ENCODE results near the gene PRKCA.

PRKCA gene

GRCh38 chr17:66549731-66550207 is 247.4 kb downstream of the PRKCA start:
- no peak for DNase-seq

DNA sequence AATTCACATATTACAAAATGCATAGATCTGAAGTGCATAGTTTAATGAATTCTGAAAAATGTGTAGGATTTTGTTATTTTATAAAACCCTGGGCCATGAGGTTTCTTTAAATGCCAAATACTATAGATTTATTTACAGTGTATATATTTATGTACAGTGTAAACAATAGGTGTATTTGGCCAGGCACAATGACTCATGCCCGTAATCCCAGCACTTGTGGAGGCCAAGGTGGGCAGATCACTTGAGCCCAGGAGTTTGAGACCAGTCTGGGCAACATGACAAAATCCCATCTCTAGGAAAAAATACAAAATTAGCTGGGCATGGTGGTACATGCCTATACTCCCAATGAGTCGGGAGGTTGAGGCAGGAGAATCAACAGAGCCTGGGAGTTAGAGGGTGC is 249.4 kb downstream of the PRKCA start:
- no peak for DNase-seq

- DNase-seq: no peak
Observed at GRCh38 chr17:66552371-66552770, 250.0 kb downstream of the PRKCA start.

- DNase-seq: no peak
Observed at GRCh38 chr17:66555605-66556004, 253.2 kb downstream of the PRKCA start.

GRCh38 chr17:66557200-66557599 is 254.8 kb downstream of the PRKCA start:
- DNase-seq: no peak

DNA sequence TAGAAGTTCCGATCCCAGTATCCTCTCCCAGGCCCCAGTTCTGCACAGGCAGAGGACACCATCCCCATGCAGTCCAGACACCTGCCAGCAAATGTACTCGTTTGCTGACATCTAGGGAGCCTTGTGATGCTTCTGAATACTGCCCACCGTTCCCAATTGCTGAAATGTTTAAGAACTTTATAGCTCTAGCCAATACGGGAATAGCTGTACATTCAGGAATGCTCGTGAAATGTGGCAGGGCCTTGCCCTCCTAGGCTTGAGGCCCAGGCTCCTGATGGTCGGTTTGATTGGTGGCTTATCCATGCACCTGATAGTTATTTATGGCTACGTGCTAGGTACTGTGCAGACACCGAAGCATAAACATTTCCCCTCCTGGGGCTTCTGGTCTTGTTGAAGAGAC is 255.5 kb downstream of the PRKCA start:
- no peak for DNase-seq

DNA sequence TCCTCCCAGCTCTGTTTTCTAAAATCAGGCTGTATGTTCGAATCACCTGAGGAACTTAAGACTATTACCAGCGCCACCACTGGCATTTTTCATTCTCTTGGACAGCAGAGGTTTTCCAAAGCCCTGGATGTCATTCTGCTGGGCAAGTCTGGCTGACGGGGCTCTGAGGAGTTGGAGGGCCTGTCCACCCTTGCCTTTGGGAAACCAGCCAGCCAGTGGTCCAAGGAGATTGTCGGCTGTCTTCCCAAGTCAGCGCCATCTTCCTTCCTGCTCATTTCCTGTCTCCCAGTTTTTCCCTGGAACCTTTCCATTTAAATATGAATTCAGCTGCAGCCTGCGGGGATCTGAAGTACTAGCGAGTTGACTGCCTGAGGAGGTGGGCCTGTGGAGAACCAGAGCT is 258.3 kb downstream of the PRKCA start:
- DNase-seq: no peak

- no peak for DNase-seq
Observed at GRCh38 chr17:66562119-66562518, 259.7 kb downstream of the PRKCA start.

GRCh38 chr17:66564992-66565465 is 262.6 kb downstream of the PRKCA start:
- no peak for DNase-seq

DNA sequence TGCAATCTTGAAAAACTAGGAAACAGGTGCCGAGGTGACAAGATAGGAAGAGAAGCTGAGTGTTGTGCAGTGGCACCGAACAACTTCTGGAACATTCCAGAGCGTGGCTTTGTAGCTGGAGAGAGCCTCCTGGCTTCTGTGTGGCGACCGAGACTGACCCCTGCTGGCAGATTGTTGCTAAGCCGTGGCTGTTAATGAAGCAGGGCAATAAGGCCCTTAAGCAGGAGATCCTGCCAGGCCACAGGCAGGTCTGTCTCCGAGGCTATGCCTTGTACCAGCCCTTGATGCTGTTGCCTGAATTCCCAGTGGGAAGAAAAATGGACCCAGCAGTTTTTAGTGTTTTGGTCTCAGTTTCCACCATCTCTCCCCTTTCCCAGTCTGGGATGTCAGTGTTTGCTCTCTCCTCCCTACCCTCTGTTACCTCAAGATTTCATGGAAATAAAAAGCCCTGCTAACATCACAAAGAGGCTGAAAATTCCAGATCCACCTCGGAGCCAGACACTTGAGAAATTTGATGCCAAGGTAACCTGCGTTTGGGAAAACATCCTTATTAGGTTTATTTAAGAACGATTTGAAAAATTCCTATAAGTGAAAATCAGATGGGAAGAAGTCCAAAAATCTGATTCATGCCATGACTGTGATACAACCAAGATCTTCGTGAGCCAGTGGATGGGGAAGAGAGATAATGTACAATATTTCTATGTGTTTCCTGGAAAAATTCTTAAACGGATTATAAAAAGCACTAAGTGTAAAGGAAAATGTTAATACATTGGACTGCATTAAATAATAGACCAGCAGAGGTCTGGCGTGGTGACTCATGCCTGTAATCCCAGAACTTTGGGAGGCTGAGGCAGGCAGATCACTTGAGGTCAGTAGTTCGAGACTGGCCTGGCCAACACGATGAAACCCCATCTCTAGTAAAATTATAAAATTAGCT is 265.1 kb downstream of the PRKCA start:
- peak; percentile 76 for DNase-seq

GRCh38 chr17:66569572-66569971 is 267.2 kb downstream of the PRKCA start:
- DNase-seq: no peak

DNA sequence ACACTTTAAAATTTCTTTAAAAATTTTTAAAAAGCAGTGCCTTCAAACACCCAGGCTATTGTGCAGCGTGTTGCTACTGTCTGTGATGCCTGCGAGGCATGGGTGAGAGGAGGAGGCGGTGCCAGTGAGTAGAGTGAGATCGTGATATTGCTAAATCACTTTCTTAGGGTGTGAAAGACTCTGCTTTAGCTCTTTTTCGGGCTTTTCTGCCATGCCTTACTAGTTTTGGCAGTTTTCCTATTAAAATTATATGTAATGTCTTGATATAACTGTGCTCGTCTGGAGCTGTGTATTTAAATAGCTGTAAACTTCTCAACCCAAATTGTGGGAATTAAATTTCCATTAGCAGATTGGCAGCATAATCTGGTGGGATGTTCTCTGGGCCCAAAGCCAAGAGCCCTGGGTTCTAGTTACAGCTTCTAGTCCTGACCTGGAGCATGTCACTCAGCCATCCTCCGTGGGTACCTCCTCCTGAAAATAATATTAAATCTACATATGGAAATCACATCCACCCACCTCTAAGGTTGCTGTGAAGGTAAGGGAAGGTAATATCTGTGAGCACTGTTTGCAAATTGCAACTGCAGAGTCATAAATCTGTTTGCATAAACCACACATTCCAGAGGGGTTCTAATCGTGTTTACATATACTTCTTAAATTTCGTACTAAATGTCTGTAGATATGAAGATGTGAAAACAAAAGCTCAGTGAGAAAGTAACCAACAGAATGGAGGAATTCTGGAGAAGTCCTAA is 268.2 kb downstream of the PRKCA start:
- DNase-seq: no peak

DNA sequence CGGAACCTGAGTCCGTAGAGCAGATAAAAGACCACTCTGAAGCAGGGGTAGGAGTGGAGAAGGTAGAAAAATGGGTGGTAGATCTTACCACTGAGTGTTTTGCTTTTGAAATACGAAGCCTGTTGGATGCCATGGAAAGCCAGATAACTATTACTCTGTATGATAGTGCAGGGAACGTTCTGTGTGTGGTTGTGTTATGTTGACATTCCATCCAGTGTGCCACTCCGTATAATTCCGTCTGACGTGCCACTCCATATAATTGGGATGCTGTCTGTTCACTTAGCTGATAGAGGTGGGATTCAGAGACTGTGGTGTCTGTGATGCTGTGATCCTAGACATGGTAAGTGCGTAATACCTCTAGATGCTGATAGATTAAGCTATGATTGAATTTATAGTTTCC is 269.3 kb downstream of the PRKCA start:
- no peak for DNase-seq

- DNase-seq: no peak
Observed at GRCh38 chr17:66573078-66573477, 270.7 kb downstream of the PRKCA start.

- no peak for DNase-seq
Observed at GRCh38 chr17:66574123-66574522, 271.7 kb downstream of the PRKCA start.

DNA sequence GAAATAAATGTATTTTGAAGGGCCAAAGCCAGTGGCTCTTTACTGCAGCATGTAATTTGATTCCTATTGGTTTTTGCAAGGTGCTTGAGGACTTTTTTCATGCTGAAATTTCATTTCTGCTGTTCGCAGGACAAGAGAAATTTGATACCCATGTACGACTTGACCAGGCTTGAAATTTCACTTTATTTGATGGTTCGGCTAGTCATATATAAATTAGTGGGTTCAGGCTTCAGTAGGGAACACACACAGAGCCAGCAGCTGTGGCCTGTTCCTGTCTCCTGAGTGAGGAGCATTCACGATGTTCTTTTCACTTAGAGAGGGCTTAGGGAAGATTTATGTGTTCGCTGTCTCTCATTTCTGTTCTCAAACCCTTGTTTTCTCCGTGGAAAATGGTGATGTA is 274.1 kb downstream of the PRKCA start:
- DNase-seq: no peak

GRCh38 chr17:66577041-66577440 is 274.6 kb downstream of the PRKCA start:
- no peak for DNase-seq

GRCh38 chr17:66578781-66579489 is 276.5 kb downstream of the PRKCA start:
- peak; percentile 51 for DNase-seq

DNA sequence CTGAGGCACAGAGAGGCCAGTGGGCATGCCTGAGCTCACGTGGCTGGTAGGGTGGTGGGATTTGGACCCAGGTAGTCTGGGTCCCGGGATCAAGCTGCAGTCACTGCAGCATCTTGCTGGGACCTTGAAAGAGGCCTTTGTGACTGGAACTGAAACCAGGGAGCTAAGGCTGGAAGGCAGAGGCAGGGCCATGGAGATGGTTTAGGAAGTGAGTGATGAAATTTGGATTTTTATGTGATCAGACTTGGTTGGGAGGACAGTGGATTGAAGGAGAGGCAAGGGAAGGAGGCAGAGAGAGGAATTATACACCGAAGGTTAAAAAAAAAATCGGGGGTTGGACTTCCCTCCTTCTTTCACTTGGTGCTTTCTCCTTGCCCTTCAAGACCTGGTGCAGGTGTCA is 277.1 kb downstream of the PRKCA start:
- no peak for DNase-seq

DNA sequence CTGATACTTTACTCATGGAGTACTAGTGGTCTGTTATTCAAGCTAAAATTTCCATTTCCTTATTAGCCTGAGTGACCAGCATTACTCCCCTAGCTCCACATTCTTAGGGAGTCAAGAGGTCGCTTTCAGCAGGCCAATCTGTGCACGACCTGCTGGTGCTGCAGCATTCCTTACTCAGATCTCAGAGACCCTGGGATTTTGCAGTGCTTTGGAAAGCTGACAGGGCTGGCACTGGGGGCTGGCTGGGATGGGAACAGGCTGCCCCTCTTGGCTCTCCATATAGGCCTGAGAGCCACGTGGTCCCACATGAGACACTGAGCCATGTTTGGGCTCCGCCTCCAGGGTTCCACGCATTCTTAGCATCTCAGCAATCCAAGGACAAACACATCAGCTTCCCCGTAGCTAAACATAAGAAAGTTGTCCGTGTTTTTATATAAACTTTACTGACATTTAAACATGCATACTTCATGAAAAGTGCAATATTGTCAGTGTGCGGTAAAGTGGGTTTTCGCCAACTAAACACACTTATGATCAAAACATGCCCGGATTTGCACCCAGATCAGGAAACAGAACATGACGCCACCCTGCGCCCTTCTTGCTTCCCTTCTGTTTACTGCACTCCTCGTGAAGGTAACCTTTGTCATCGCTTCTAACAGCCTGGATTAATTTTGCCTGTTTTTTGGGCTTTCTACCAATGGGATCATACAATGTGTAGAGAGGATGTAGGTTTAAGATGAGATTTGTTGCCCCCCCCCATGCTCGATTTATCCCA is 278.0 kb downstream of the PRKCA start:
- DNase-seq: no peak

GRCh38 chr17:66580956-66581391 is 278.6 kb downstream of the PRKCA start:
- DNase-seq: no peak

All from retina (tissue), 1 donor.